Measurements from ENCODE around the gene RIMOC1. TPM values are rescaled to one million over a fixed set of nuclear protein-coding genes. Genes with fewer than 3 reads are reported as not detected.

RIMOC1 gene
- total RNA-seq, 4 donors from 2014 or later = 20.1 to 27.9 (median 24.6) TPM

- 71 to 74% methylated on average over 2 of the region's 2 CpGs for WGBS, 2 donors
- Histone ChIP-seq H3K4me3 (replicated peaks in 1 of 3) (no peak overlapping the region), H3K36me3 (no peaks in the 10 kb centered on the region), H3K27ac (no peak overlapping the region), H3K4me1 (no peaks in the 10 kb centered on the region), H3K27me3 (no peaks in the 10 kb centered on the region), H3K9me3 (no peaks in the 10 kb centered on the region)
- no peak for DNase-seq
- TF ChIP-seq CTCF (IDR thresholded peaks at IDR 0.05) (no peak), POLR2A (IDR thresholded peaks at IDR 0.05) (no peak)
- intact Hi-C loops (cut with DNase I) = no loop called here
These were observed 13.0 kb upstream of the RIMOC1 start for GRCh38 chr5:41891066-41891707.

DNA sequence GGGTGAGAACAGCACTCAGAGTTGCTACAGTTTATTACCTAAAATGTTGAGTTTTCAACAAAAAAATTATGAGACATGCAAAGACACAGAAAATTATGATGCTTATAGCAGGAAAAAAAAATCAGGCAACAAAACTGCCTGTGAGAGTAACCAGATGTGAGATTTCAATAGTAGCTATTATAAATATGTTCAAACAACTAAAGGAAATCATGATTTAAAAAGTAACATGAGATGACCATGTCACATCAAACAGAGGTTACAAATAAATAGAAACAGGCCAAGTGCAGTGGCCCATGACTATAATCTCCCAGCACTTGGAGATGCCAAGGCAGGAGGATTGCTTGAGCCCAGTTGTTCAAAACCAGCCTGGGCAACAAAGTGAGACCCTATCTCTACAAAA, 12.1 kb upstream of the RIMOC1 start:
- no peak for DNase-seq
- Histone ChIP-seq H3K9me3 (no peaks in the 10 kb centered on the region), H3K4me3 (replicated peaks in 1 of 3) (no peak overlapping the region), H3K27me3 (no peaks in the 10 kb centered on the region), H3K27ac (no peak overlapping the region), H3K36me3 (no peaks in the 10 kb centered on the region), H3K4me1 (no peaks in the 10 kb centered on the region)
- TF ChIP-seq CTCF (IDR thresholded peaks at IDR 0.05) (no peak), POLR2A (IDR thresholded peaks at IDR 0.05) (no peak)
- intact Hi-C loops (cut with DNase I) = no loop called here

GRCh38 chr5:41893074-41893851, 10.9 kb upstream of the RIMOC1 start:
- H3K27ac ChIP-seq = no peak overlapping the region
- intact Hi-C loops (cut with DNase I) = no loop called here
- no peaks in the 10 kb centered on the region for H3K27me3 ChIP-seq
- H3K9me3 ChIP-seq = no peaks in the 10 kb centered on the region
- H3K36me3 ChIP-seq = no peaks in the 10 kb centered on the region
- 78 to 87% methylated on average over 3 of the region's 3 CpGs for WGBS, 2 donors
- H3K4me1 ChIP-seq = no peaks in the 10 kb centered on the region
- H3K4me3 ChIP-seq (replicated peaks in 1 of 3) = no peak overlapping the region
- no peak for TF ChIP-seq CTCF (IDR thresholded peaks at IDR 0.05)
- no peak for TF ChIP-seq POLR2A (IDR thresholded peaks at IDR 0.05)
- DNase-seq = no peak

GRCh38 chr5:41896230-41896629, 7.9 kb upstream of the RIMOC1 start:
- Histone ChIP-seq H3K27me3 (no peaks in the 10 kb centered on the region), H3K4me1 (no peaks in the 10 kb centered on the region), H3K27ac (no peak overlapping the region), H3K4me3 (replicated peaks in 1 of 3) (no peak overlapping the region), H3K36me3 (no peaks in the 10 kb centered on the region), H3K9me3 (no peaks in the 10 kb centered on the region)
- WGBS, 2 donors = 62 to 70% methylated on average over 2 of the region's 2 CpGs
- no peak for DNase-seq
- intact Hi-C loops (cut with DNase I) = no loop called here
- TF ChIP-seq CTCF (IDR thresholded peaks at IDR 0.05) = no peak
- no peak for TF ChIP-seq POLR2A (IDR thresholded peaks at IDR 0.05)

- no peak for DNase-seq
- Histone ChIP-seq H3K9me3 (no peaks in the 10 kb centered on the region), H3K4me3 (replicated peaks in 1 of 3) (peak overlapping the region in 2 of 3 donors; percentile 21 to 36), H3K27me3 (no peaks in the 10 kb centered on the region), H3K4me1 (peaks cover 5% of the 10 kb centered on the region in 2 donors), H3K36me3 (peaks cover 0 to 5% of the 10 kb centered on the region in 2 donors), H3K27ac (peak overlapping the region; percentile 70 to 84 (median 71))
- TF ChIP-seq POLR2A (IDR thresholded peaks at IDR 0.05) (no peak), CTCF (IDR thresholded peaks at IDR 0.05) (no peak)
- intact Hi-C loops (cut with DNase I) = no loop called here
- 41 to 43% methylated on average over 8 of the region's 8 CpGs for WGBS, 2 donors
These were observed 707 bp upstream of the RIMOC1 start for GRCh38 chr5:41903382-41903891.

All from thyroid gland (tissue), 4 donors.